ENCODE data around the gene CLEC1A. TPM values are rescaled to one million over a fixed set of nuclear protein-coding genes. Genes with fewer than 3 reads are reported as not detected.

The CLEC1A gene
- total and polyA plus RNA-seq, 2 experiments from 2014 or later = 3.6 to 6.4 TPM

GRCh38 chr12:10082117-10082874, 16.5 kb downstream of the CLEC1A start:
- Histone ChIP-seq H3K9me3 (ENCODE audit: low read depth) (no peaks in the 10 kb centered on the region), H3K79me2 (no peaks in the 10 kb centered on the region), H2AFZ (no peak overlapping the region), H3K4me2 (no peak overlapping the region), H3K9me2 (replicated peaks; ENCODE audit: insufficient read depth) (no peaks in the 10 kb centered on the region), H3K27me3 (no peaks in the 10 kb centered on the region), H3K36me3 (replicated peaks; ENCODE audit: insufficient read depth, low read depth) (no peaks in the 10 kb centered on the region), H3K4me3 (no peak overlapping the region), H3K4me1 (ENCODE audit: insufficient read depth) (no peaks in the 10 kb centered on the region), H4K20me1 (ENCODE audit: insufficient read depth, poor library complexity, severe bottlenecking) (no peaks in the 10 kb centered on the region), H3K27ac (no peak overlapping the region)
- WGBS (ENCODE audit: low lambda C conversion rate, missing lambda C conversion rate) = 90% methylated on average over 5 of the region's 5 CpGs
- no peak for DNase-seq (ENCODE audit: low spot score)
- TF ChIP-seq CTCF (IDR thresholded peaks at IDR 0.05; ENCODE audit: poor library complexity) (no peak), EZH2 (IDR thresholded peaks at IDR 0.05; ENCODE audit: borderline replicate concordance) (no peak), EZH2phosphoT487 (IDR thresholded peaks at IDR 0.05; ENCODE audit: low read depth, severe bottlenecking, unreplicated experiment) (no peak)

- no peaks in the 10 kb centered on the region for H3K27me3 ChIP-seq
- TF ChIP-seq EZH2 (IDR thresholded peaks at IDR 0.05; ENCODE audit: borderline replicate concordance) (no peak), EZH2phosphoT487 (IDR thresholded peaks at IDR 0.05; ENCODE audit: low read depth, severe bottlenecking, unreplicated experiment) (no peak), CTCF (IDR thresholded peaks at IDR 0.05; ENCODE audit: poor library complexity) (no peak)
- no peaks in the 10 kb centered on the region for H3K9me2 ChIP-seq (replicated peaks; ENCODE audit: insufficient read depth)
Observed at GRCh38 chr12:10075451-10075850, 23.3 kb downstream of the CLEC1A start.

GRCh38 chr12:10073261-10073660, 25.5 kb downstream of the CLEC1A start:
- DNase-seq (ENCODE audit: low spot score) = no peak
- Histone ChIP-seq H3K27ac (no peak overlapping the region), H3K27me3 (no peaks in the 10 kb centered on the region), H4K20me1 (ENCODE audit: insufficient read depth, poor library complexity, severe bottlenecking) (no peaks in the 10 kb centered on the region), H3K36me3 (replicated peaks; ENCODE audit: insufficient read depth, low read depth) (no peaks in the 10 kb centered on the region), H3K4me1 (ENCODE audit: insufficient read depth) (no peaks in the 10 kb centered on the region), H3K4me3 (no peak overlapping the region), H3K9me2 (replicated peaks; ENCODE audit: insufficient read depth) (no peaks in the 10 kb centered on the region), H2AFZ (no peak overlapping the region), H3K9me3 (ENCODE audit: low read depth) (no peaks in the 10 kb centered on the region), H3K79me2 (no peaks in the 10 kb centered on the region), H3K4me2 (no peak overlapping the region)
- 95% methylated on average over 5 of the region's 5 CpGs for WGBS (ENCODE audit: low lambda C conversion rate, missing lambda C conversion rate)
- no peak for TF ChIP-seq EZH2 (IDR thresholded peaks at IDR 0.05; ENCODE audit: borderline replicate concordance)
- no peak for TF ChIP-seq CTCF (IDR thresholded peaks at IDR 0.05; ENCODE audit: poor library complexity)
- TF ChIP-seq EZH2phosphoT487 (IDR thresholded peaks at IDR 0.05; ENCODE audit: low read depth, severe bottlenecking, unreplicated experiment) = no peak

More at GRCh38 chr12:10075451-10075850, 23.3 kb downstream of the CLEC1A start:
- Histone ChIP-seq H3K9me3 (ENCODE audit: low read depth) (no peaks in the 10 kb centered on the region), H3K4me1 (ENCODE audit: insufficient read depth) (no peaks in the 10 kb centered on the region), H3K27ac (no peak overlapping the region), H3K4me2 (no peak overlapping the region), H3K79me2 (no peaks in the 10 kb centered on the region), H2AFZ (no peak overlapping the region), H3K4me3 (no peak overlapping the region), H3K36me3 (replicated peaks; ENCODE audit: insufficient read depth, low read depth) (no peaks in the 10 kb centered on the region), H4K20me1 (ENCODE audit: insufficient read depth, poor library complexity, severe bottlenecking) (no peaks in the 10 kb centered on the region)
- no peak for DNase-seq (ENCODE audit: low spot score)
